Mucosa of stomach (tissue), 1 donor: ENCODE measurements around the gene CYP27C1.
A peak's percentile ranks its signal among the peaks of the same experiment; 100 is the strongest.

Experiments
- H3K27me3 ChIP-seq: one replicate; pipeline ENCODE4 v1.7.0; 2013; ENCODE audit warnings: mild to moderate bottlenecking, low read length; ENCODE audit not compliant: control insufficient read depth, insufficient read depth
- H3K36me3 ChIP-seq: one replicate; pipeline ENCODE4 v1.7.0; 2013; ENCODE audit warnings: low read length; ENCODE audit not compliant: control insufficient read depth, insufficient read depth
- H3K4me1 ChIP-seq: one replicate; pipeline ENCODE4 v1.7.0; 2013; ENCODE audit warnings: mild to moderate bottlenecking, low read length; ENCODE audit not compliant: control insufficient read depth, insufficient read depth
- H3K4me3 ChIP-seq: one replicate; pipeline ENCODE4 v1.7.0; 2013; ENCODE audit warnings: low read length
- H3K9ac ChIP-seq: one replicate; pipeline ENCODE4 v1.7.0; 2013; ENCODE audit warnings: mild to moderate bottlenecking, low read length, moderate library complexity
- H3K9me3 ChIP-seq: one replicate; pipeline ENCODE4 v1.7.0; 2013; ENCODE audit warnings: mild to moderate bottlenecking, low read length, moderate library complexity; ENCODE audit not compliant: control insufficient read depth
- donor health status: Pancreatic carcinoma.

The CYP27C1 gene

DNA sequence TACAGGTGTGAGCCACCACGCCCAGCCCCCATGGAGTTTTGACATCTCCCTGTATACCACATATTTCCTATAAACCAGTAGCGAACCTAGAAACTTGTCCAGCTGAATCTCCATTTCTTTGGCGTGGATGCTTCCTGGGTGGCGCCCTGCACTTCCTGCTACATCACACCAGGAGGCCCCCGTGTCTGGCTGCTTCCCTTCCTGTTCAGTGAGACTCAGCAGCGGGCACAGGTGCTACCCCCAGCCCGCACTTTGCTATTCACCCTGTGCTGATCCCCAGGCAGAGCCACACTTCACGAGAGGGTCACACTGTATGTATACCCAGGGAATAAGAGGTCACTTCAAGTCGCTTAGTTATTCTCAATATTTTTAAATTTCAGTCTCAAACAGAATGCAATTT, 35.0 kb downstream of the CYP27C1 start:
- H3K36me3 ChIP-seq: no peaks in the 10 kb centered on the region
- H3K9me3 ChIP-seq: no peaks in the 10 kb centered on the region
- no peaks in the 10 kb centered on the region for H3K27me3 ChIP-seq

DNA sequence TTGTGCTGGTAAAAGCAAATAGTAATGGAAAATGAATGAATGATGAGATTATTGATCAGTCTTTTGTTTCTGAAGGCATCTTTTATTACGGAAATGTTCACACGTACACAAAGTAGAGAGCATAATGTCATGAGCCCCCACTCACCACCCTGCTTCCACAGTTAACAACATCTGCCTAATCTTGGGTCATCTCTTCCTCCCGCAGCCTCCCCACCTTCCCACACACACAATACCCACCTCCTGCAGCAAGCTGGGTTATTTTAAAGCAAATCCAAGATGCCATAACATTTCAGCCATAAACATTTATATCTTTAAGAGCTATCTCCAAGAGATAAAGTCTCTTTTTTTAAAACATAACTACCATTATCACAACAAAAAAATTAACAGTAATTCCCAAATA, 36.3 kb downstream of the CYP27C1 start:
- Histone ChIP-seq H3K9me3 (no peaks in the 10 kb centered on the region), H3K4me1 (no peaks in the 10 kb centered on the region), H3K9ac (no peak overlapping the region), H3K4me3 (no peak overlapping the region), H3K36me3 (no peaks in the 10 kb centered on the region), H3K27me3 (no peaks in the 10 kb centered on the region)

More for the DNA sequence above, 35.0 kb downstream of the CYP27C1 start:
- Histone ChIP-seq H3K9ac (no peak overlapping the region), H3K4me3 (no peak overlapping the region), H3K4me1 (no peaks in the 10 kb centered on the region)

DNA sequence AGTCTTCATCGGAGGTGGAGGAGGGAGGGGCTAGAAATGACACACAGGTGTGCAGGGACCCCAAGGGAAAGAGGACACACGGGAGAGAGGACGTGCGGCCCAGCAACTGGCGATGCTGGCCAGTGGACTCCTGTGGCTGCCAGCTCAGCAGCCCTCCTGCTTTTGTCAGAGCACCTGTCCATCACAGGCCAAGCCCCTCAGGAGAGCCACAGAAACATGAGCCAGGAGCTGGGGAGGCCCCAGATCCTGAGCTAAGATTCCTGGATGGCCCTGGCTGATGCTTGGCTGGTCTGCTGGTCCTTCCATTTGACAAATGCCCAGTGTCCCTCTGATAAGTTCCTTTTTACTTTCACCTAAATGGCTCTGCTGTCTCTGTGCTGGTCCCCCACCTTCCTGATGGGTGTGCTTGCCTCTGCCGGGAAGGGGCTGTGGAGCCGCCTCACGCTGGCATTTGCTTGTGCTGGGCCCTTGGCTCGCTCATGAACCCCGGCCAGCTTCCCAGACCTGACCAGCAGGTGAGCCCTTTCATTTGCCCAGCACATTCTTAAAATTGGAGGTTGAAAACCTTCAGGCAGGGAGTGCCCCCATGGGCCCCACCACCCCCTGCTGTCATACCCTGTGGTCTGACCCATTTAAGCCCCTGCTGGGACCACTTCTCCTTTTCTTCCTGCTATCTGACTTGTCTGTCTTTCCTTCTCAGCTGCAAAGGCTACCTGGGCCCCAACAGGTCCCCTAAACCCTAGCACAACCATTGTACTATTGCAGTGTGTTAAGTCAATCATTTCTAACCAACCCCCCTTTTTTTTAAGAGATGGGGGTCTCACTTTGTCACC, 37.3 kb downstream of the CYP27C1 start:
- Histone ChIP-seq H3K4me1 (no peaks in the 10 kb centered on the region), H3K9ac (no peak overlapping the region), H3K36me3 (no peaks in the 10 kb centered on the region), H3K27me3 (no peaks in the 10 kb centered on the region), H3K4me3 (no peak overlapping the region), H3K9me3 (no peaks in the 10 kb centered on the region)

DNA sequence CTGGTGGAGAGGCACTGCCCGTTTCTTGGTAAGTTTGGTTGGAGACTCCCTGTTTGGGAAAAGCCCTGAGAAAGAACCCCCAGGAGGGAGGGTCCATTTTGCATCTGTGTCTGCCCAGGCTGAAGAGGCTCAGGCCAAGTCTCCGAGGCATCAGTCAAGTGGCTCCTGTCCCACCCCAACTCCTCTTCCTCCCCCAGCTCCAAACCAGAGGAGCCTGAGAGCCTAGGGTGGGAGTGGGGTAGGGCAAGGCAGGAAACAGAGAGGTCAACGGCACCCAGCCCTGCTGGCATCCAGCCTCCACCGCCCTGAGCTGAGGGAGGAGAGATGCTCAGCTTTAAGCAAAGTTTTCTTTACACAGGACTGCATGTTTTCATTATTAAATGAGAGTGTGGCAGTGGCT, 38.2 kb downstream of the CYP27C1 start:
- H3K9ac ChIP-seq: no peak overlapping the region
- H3K9me3 ChIP-seq: no peaks in the 10 kb centered on the region
- H3K4me1 ChIP-seq: no peaks in the 10 kb centered on the region
- H3K4me3 ChIP-seq: no peak overlapping the region
- H3K27me3 ChIP-seq: no peaks in the 10 kb centered on the region
- H3K36me3 ChIP-seq: no peaks in the 10 kb centered on the region

DNA sequence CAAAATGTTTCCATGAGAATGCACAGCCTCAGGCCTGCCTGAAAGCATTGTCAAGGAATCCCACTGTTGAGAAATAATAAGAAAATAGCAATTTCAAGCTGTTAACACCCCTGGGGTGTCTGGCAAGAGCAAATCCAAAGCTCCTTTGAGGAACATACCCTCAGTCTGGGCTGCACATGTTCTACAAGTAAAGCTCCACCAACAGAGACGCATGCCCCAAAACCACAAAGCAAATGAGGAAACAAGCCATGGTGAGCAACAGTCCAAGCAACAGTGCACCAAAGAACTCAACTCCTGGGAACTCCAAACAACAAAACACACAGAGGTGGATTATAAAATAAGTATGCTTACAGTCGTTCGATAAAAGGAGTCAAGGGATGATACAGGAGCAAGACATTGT, 40.3 kb downstream of the CYP27C1 start:
- Histone ChIP-seq H3K9ac (no peak overlapping the region), H3K9me3 (no peaks in the 10 kb centered on the region), H3K4me3 (no peak overlapping the region)

DNA sequence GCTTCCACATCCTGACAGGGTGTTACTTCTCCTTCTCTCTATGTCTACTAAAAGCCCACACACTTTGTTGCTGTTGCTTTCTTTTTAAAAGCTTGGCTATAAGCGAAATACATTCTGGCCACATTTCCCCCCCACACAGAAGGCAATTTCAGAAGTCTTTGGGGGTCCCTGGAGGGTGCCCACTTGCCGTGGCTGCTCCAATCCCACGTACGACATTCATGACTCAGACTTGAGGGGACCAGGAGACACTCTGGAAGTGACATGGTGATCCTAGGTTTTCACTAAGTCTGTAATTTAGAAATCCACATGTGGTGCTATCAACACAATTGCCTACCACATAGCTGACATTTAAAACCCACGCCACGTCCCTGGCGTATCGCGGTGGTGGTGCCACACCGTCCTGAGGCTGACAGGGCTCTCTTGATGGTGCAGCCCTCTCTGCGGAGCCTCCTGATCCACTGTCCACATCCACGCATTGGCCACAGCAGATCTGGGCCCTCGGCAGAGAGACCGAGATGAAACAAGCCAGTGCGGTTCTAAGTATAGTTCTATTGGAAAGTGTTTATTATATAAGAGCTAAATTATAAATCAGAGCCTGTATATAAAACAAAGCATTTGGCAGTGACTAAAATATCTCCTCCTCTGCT, 42.4 kb downstream of the CYP27C1 start:
- no peaks in the 10 kb centered on the region for H3K27me3 ChIP-seq
- peaks cover 6% of the 10 kb centered on the region for H3K4me1 ChIP-seq
- H3K9ac ChIP-seq: no peak overlapping the region
- no peaks in the 10 kb centered on the region for H3K9me3 ChIP-seq
- H3K4me3 ChIP-seq: no peak overlapping the region
- H3K36me3 ChIP-seq: no peaks in the 10 kb centered on the region

More for the DNA sequence above, 40.3 kb downstream of the CYP27C1 start:
- no peaks in the 10 kb centered on the region for H3K36me3 ChIP-seq
- H3K4me1 ChIP-seq: peaks cover 6% of the 10 kb centered on the region
- no peaks in the 10 kb centered on the region for H3K27me3 ChIP-seq

DNA sequence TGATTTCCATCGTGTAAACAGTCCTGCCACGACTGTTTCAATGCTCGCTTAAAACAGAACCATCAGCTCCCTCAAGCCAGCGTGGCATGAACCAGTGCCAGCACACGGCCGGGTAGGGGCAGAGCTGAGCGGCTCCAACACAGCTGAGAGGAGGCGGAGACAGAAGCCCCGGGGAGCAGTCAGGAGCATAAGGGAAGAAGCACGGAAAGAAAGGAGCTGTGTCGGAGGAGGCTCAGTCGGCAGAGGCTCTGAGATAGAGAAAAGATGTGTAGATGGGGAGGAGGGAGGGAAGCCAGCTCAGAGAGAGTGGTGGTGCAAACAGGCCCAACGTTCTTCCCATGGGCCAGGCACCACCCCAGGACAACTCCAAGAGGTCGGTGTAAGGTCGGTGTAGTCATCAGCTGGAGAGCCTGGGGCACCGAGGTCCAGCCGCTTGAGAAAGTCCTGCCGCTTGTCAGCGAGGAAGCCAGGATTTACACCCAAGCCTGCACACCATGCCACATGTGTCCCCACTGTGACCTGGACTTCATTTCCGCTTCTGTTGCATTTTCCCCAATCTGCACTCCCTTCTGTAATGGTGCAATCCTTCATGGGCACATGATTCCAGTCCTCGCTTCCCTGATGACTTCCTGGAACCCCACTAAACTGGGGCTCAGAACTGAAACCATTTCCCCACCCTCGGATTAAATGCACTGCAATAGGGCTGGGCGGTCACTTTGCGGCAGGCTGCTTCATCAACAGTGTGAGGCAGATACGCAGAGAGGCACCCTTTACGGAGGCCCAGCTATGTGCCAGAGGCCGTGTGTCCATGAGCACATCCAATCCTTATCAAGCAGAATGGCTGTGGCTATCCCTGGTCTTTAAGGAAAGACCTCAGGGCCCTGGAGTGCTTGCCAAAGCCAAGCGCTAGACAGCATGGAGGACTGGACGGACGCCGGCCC, 43.5 kb downstream of the CYP27C1 start:
- Histone ChIP-seq H3K27me3 (no peaks in the 10 kb centered on the region), H3K4me1 (peaks cover 6% of the 10 kb centered on the region), H3K9ac (peak overlapping the region; percentile 37), H3K9me3 (no peaks in the 10 kb centered on the region), H3K4me3 (no peak overlapping the region), H3K36me3 (no peaks in the 10 kb centered on the region)

DNA sequence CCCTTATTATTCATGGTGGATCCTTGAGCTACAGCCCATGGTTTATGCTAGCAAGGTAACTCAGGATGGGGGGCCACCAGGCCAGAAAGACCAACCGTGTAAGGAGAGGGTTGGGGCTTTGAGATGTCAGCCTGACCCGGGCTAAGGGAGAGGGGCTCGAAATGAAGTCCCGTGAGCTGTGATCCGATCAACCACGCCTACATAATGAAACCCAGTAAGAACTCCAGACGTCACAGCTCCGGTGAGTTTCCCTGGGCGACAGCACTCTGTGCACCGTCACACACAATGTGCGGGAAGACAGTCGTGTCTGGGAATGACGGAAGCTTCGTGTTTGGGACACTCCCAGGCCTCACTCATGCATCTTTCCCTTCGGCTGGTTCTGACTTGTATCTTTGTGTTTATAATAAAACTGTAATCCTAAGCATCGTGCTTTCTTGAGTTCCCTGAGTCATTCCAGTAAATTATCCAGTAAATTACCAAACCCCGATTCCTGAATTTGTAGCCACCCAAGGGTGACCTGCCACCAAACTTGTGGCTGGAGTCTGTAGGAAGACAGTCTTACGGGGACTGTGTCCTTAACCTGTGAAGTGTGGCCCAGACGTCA, 44.2 kb downstream of the CYP27C1 start:
- H3K4me3 ChIP-seq: no peak overlapping the region
- peaks cover 6% of the 10 kb centered on the region for H3K4me1 ChIP-seq
- H3K27me3 ChIP-seq: no peaks in the 10 kb centered on the region
- no peaks in the 10 kb centered on the region for H3K36me3 ChIP-seq
- H3K9ac ChIP-seq: peak overlapping the region; percentile 38
- no peaks in the 10 kb centered on the region for H3K9me3 ChIP-seq

DNA sequence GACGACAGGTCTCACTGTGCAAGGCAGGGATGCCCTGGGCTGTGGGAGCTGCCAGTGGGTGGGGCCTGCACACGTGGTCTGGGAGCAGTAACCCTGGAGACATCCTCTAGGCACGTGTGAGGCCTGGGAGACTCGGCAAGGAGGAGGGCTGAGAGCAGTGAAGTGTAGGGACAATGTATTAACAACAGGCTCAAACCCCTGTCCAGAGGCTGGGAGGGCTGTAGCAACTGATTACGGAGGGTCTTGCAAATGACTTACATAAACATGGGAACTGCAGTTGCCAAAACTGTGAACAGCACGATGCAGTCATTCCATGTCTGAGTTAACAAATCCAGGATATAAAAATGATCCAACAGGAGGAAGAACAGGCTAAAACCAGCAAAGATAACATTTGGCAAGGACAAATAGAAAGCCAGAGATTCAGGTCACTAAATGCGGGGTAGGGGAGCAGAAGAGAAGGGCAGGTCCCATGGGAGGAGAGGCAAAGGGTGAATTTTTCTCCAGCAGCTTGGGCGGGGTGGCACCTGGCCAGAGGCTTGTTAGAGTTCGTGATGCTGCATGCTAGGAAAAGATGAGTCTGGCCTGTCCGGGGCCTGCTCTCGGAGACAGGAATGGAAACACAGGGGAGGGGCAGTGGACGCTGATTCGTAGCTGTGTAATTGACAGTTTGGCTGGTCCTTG, 44.9 kb downstream of the CYP27C1 start:
- no peaks in the 10 kb centered on the region for H3K9me3 ChIP-seq
- H3K36me3 ChIP-seq: no peaks in the 10 kb centered on the region
- peaks cover 6% of the 10 kb centered on the region for H3K4me1 ChIP-seq
- no peak overlapping the region for H3K4me3 ChIP-seq
- H3K9ac ChIP-seq: peak overlapping the region; percentile 38
- H3K27me3 ChIP-seq: no peaks in the 10 kb centered on the region

DNA sequence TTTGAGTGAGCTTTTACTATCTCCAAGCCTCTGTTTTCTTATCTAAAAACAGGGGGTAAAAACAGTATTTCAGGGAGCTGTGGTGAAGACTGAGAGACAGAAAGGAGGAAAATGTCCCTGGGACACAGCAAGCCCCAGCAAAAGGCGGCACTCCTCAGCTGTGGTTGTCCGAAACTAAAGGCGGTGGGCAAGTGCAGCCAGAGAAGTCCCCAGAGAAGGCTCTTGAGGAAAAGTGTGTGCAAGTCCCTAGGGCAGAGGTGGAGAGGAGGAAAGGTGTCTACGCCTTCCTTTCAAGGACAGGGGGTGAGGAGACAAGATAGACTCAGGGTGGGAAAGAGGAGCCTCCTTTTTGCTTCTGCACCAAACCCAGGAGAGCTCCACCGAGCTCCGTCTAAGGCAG, 45.5 kb downstream of the CYP27C1 start:
- Histone ChIP-seq H3K27me3 (no peaks in the 10 kb centered on the region), H3K9ac (no peak overlapping the region), H3K4me1 (peaks cover 6% of the 10 kb centered on the region), H3K9me3 (no peaks in the 10 kb centered on the region), H3K4me3 (no peak overlapping the region), H3K36me3 (no peaks in the 10 kb centered on the region)

DNA sequence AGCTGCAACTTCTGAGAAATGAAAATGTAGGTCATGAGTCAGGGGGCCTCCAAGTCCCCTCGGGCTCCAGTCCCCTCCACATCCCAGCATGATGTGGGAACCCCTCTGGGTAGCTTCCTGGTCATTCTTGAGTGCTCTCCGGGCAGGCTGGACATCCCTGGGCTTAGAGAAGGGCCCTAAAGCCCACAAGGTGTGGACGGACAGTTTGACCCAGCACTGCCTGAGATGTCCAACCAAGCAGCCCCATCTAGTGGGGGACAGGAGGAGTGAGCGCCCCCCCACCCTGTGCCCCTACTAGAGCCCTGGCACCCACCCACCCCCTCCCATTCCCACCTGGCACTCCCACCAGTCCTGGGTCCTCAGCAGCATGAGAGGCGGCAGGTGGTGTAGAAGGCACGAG, 46.0 kb downstream of the CYP27C1 start:
- H3K36me3 ChIP-seq: no peaks in the 10 kb centered on the region
- peaks cover 6% of the 10 kb centered on the region for H3K4me1 ChIP-seq
- H3K9ac ChIP-seq: no peak overlapping the region
- H3K4me3 ChIP-seq: no peak overlapping the region
- H3K9me3 ChIP-seq: no peaks in the 10 kb centered on the region
- H3K27me3 ChIP-seq: no peaks in the 10 kb centered on the region
